ENCODE data around the gene GMDS. TPM values are rescaled to one million over a fixed set of nuclear protein-coding genes. Genes with fewer than 3 reads are reported as not detected.

The GMDS gene
- total and polyA plus RNA-seq, 2 donors (not counting 1 experiment from before 2014, with no cell fraction given), result 11.5 to 16.4 TPM

- peak overlapping the region; percentile 94 for H3K4me2 ChIP-seq (replicated peaks; ENCODE audit: low read depth, low read length, poor library complexity, severe bottlenecking)
- H4K20me1 ChIP-seq (ENCODE audit: control insufficient read depth, insufficient read depth, low read length, poor library complexity, severe bottlenecking), result no peaks in the 10 kb centered on the region
- H3K9me3 Mint-ChIP-seq (ENCODE audit: insufficient read depth), result no peaks in the 10 kb centered on the region
- ATAC-seq (ENCODE audit: low read depth), result no peak
- H3K4me3 Mint-ChIP-seq, result peak overlapping the region; percentile 92
- H3K36me3 ChIP-seq (replicated peaks in 1 of 2; ENCODE audit: control extremely low read depth in 1 of 2, control insufficient read depth in 1 of 2, extremely low read depth in 1 of 2, insufficient read depth in 2 of 2, low read length in 1 of 2), result no peaks in the 10 kb centered on the region
- peak overlapping the region; percentile 33 to 95 for H3K27ac ChIP-seq (ENCODE audit: low read length in 2 of 2)
- H3K4me1 ChIP-seq (ENCODE audit: control insufficient read depth in 2 of 2, insufficient read depth in 2 of 2, low read length in 2 of 2), result peaks cover 14 to 21% of the 10 kb centered on the region in 2 donors
- POLR2A ChIA-PET, result no interaction called here
- no peak for DNase-seq
- TF ChIP-seq CTCF (IDR thresholded peaks at IDR 0.05), result no peak
- no peak for TF ChIP-seq EZH2 (IDR thresholded peaks at IDR 0.05; ENCODE audit: borderline replicate concordance, insufficient read depth, low read depth, low read length, poor library complexity, severe bottlenecking)
- peaks cover 23% of the 10 kb centered on the region for H3K79me2 ChIP-seq (ENCODE audit: control insufficient read depth, insufficient read depth, low read length)
- intact Hi-C loops (cut with micrococcal nuclease), result loop anchor here (2.0 to 10.0 kb wide), 4 partner anchors 22 to 1893 kb away; partner anchors contain the start of genes ECI2 and PSMG4
- H3K27me3 Mint-ChIP-seq, result no peaks in the 10 kb centered on the region
- WGBS (ENCODE audit: insufficient coverage), result 31% methylated on average over 30 of the region's 32 CpGs
- peak overlapping the region; percentile 39 to 98 (median 81) for H3K4me3 ChIP-seq (ENCODE audit: control extremely low read depth in 1 of 5, extremely low read depth in 1 of 5, insufficient read depth in 1 of 5, low read depth in 2 of 5, low read length in 4 of 5)
- H3K27ac Mint-ChIP-seq, result peak overlapping the region; percentile 78
- peak overlapping the region; percentile 99 for H3K9ac ChIP-seq (ENCODE audit: low read length)
- H2AFZ ChIP-seq (ENCODE audit: insufficient read depth, low read depth, low read length, poor library complexity, severe bottlenecking), result peak overlapping the region; percentile 94
- no peaks in the 10 kb centered on the region for H3K9me3 ChIP-seq (ENCODE audit: control extremely low read depth in 1 of 3, control insufficient read depth in 2 of 3, insufficient read depth in 1 of 3, low read length in 2 of 3)
- H3K4me1 Mint-ChIP-seq, result peaks cover 31% of the 10 kb centered on the region
- CTCF ChIA-PET, result no interaction called here
- no peaks in the 10 kb centered on the region for H3K27me3 ChIP-seq (replicated peaks in 1 of 4; ENCODE audit: control extremely low read depth in 1 of 4, control insufficient read depth in 3 of 4, insufficient read depth in 4 of 4, low read length in 3 of 4)
These were observed 923 bp downstream of the GMDS start for GRCh38 chr6:2244261-2245102.

- H3K27me3 Mint-ChIP-seq, result no peaks in the 10 kb centered on the region
- Histone ChIP-seq H3K9me3 (ENCODE audit: control extremely low read depth in 1 of 3, control insufficient read depth in 2 of 3, insufficient read depth in 1 of 3, low read length in 2 of 3) (no peaks in the 10 kb centered on the region), H2AFZ (ENCODE audit: insufficient read depth, low read depth, low read length, poor library complexity, severe bottlenecking) (no peak overlapping the region), H3K79me2 (ENCODE audit: control insufficient read depth, insufficient read depth, low read length) (peaks cover 35% of the 10 kb centered on the region), H3K4me2 (replicated peaks; ENCODE audit: low read depth, low read length, poor library complexity, severe bottlenecking) (no peak overlapping the region), H4K20me1 (ENCODE audit: control insufficient read depth, insufficient read depth, low read length, poor library complexity, severe bottlenecking) (no peaks in the 10 kb centered on the region), H3K36me3 (replicated peaks in 1 of 2; ENCODE audit: control extremely low read depth in 1 of 2, control insufficient read depth in 1 of 2, extremely low read depth in 1 of 2, insufficient read depth in 2 of 2, low read length in 1 of 2) (no peaks in the 10 kb centered on the region), H3K27ac (ENCODE audit: low read length in 2 of 2) (no peak overlapping the region), H3K4me1 (ENCODE audit: control insufficient read depth in 2 of 2, insufficient read depth in 2 of 2, low read length in 2 of 2) (peaks cover 14 to 19% of the 10 kb centered on the region in 2 donors), H3K27me3 (replicated peaks in 1 of 4; ENCODE audit: control extremely low read depth in 1 of 4, control insufficient read depth in 3 of 4, insufficient read depth in 4 of 4, low read length in 3 of 4) (no peaks in the 10 kb centered on the region), H3K4me3 (ENCODE audit: control extremely low read depth in 1 of 5, extremely low read depth in 1 of 5, insufficient read depth in 1 of 5, low read depth in 2 of 5, low read length in 4 of 5) (no peak overlapping the region), H3K9ac (ENCODE audit: low read length) (no peak overlapping the region)
- 98% methylated on average over 4 of the region's 4 CpGs for WGBS (ENCODE audit: insufficient coverage)
- H3K4me1 Mint-ChIP-seq, result peaks cover 20% of the 10 kb centered on the region
- no peak for TF ChIP-seq EZH2 (IDR thresholded peaks at IDR 0.05; ENCODE audit: borderline replicate concordance, insufficient read depth, low read depth, low read length, poor library complexity, severe bottlenecking)
- no peak for TF ChIP-seq CTCF (IDR thresholded peaks at IDR 0.05)
- DNase-seq, result no peak
- ChIA-PET POLR2A (no interaction called here), CTCF (no interaction called here)
- H3K9me3 Mint-ChIP-seq (ENCODE audit: insufficient read depth), result no peaks in the 10 kb centered on the region
- intact Hi-C loops (cut with micrococcal nuclease), result loop anchor here (1.0 to 10.0 kb wide), 2 partner anchors 10 to 492 kb away; no protein-coding TSS in a partner anchor
- no peak for ATAC-seq (ENCODE audit: low read depth)
- H3K4me3 Mint-ChIP-seq, result no peak overlapping the region
- H3K27ac Mint-ChIP-seq, result no peak overlapping the region
These were observed 3.1 kb downstream of the GMDS start for GRCh38 chr6:2242311-2242710.
